Vagina (tissue), 2 donors: ENCODE measurements around the gene DNAH9.

Experiments used
- CTCF ChIP-seq, 3 experiments: fragments of 450-650 bp in 2 of 3; fragments of 200-600 bp in 1 of 3; sonication (generic) in 1 of 3; IDR thresholded peaks; one replicate each; pipeline ENCODE4 v1.5.1; 2017 to 2019; ENCODE audit warnings: antibody characterized with exemption in 3 of 3, mild to moderate bottlenecking in 2 of 3, moderate library complexity in 2 of 3
- POLR2A ChIP-seq, 2 donors: fragments of 450-650 bp; IDR thresholded peaks; one replicate each; pipeline ENCODE4 v1.6.1; 2017; ENCODE audit warnings: antibody characterized with exemption in 2 of 2, mild to moderate bottlenecking in 2 of 2, moderate library complexity in 2 of 2

- TF ChIP-seq POLR2A (IDR thresholded peaks at IDR 0.05) = no peak
- TF ChIP-seq CTCF (IDR thresholded peaks at IDR 0.05) = no peak
These were observed 302.4 kb downstream of the DNAH9 start for GRCh38 chr17:11900655-11901054.
